NCI-H187 (cell line): ENCODE measurements around the gene CIDEA.
"Not testable (repeated sequence)": the region's sequence is repeated elsewhere in the genome, so short reads cannot be mapped to it uniquely, and the experiment has no call there.

Experiments
- DNase-seq, 2 experiments: peaks; one replicate each; lab custom pipeline; 2025; lab: John Stamatoyannopoulos, UW

The CIDEA gene

GRCh38 chr18:12254136-12254819 lies at the start of gene CIDEA:
CIDEA (plus strand) TSS chr18:12254361; CDS start chr18:12254384, 23 bp downstream.
- DNase-seq = no peak

- not testable (repeated sequence) for DNase-seq
These were observed 45.6 kb upstream of the CIDEA start for GRCh38 chr18:12208296-12209153.

- not testable (repeated sequence) for DNase-seq
These were observed 41.9 kb upstream of the CIDEA start for GRCh38 chr18:12212308-12212707.

- DNase-seq = peak in 1 of 2 experiments; percentile 16
These were observed 39.7 kb upstream of the CIDEA start for GRCh38 chr18:12214296-12215005.

- not testable (repeated sequence) for DNase-seq
These were observed 37.7 kb upstream of the CIDEA start for GRCh38 chr18:12216471-12216870.

- DNase-seq = not testable (repeated sequence)
These were observed 35.6 kb upstream of the CIDEA start for GRCh38 chr18:12218603-12219002.

GRCh38 chr18:12222041-12222440 lies 32.1 kb upstream of the CIDEA start:
- not testable (repeated sequence) for DNase-seq

- not testable (repeated sequence) for DNase-seq
These were observed 30.8 kb upstream of the CIDEA start for GRCh38 chr18:12223326-12223725.

GRCh38 chr18:12226807-12227206 lies 27.4 kb upstream of the CIDEA start:
- not testable (repeated sequence) for DNase-seq

GRCh38 chr18:12227399-12228186 lies 26.6 kb upstream of the CIDEA start:
- not testable (repeated sequence) for DNase-seq

GRCh38 chr18:12228308-12228707 lies 25.9 kb upstream of the CIDEA start:
- not testable (repeated sequence) for DNase-seq

GRCh38 chr18:12230561-12230960 lies 23.6 kb upstream of the CIDEA start:
- DNase-seq = not testable (repeated sequence)

- DNase-seq = no peak
These were observed 22.9 kb upstream of the CIDEA start for GRCh38 chr18:12231040-12231882.

- no peak for DNase-seq
These were observed 22.2 kb upstream of the CIDEA start for GRCh38 chr18:12231986-12232385.

GRCh38 chr18:12233378-12233777 lies 20.8 kb upstream of the CIDEA start:
- DNase-seq = no peak

- no peak for DNase-seq
These were observed 19.5 kb upstream of the CIDEA start for GRCh38 chr18:12234451-12235190.

GRCh38 chr18:12236141-12236540 lies 18.0 kb upstream of the CIDEA start:
- no peak for DNase-seq

GRCh38 chr18:12236934-12237832 lies 17.0 kb upstream of the CIDEA start:
- peak in 1 of 2 experiments; percentile 3 for DNase-seq

- no peak for DNase-seq
These were observed 15.3 kb upstream of the CIDEA start for GRCh38 chr18:12238826-12239225.
